K562 (cell line): ENCODE measurements around the gene TRAF5. TPM values are rescaled to one million over a fixed set of nuclear protein-coding genes. Genes with fewer than 3 reads are reported as not detected.

Experiments used
- ATAC-seq: fragments of 200-7000 bp; cut with Tn5 transposase; 3 replicates; pipeline ENCODE4 v1.9.1; 2020; ENCODE audit warnings: moderate library complexity
- BruUV-seq: library from RNA; stranded (reverse); fragments of 400-500 nt; replicated peaks from 2 replicates; lab custom pipeline; 2021; lab: Mats Ljungman, UMichigan
- CTCF ChIA-PET: fragments of 300-600 bp; formaldehyde crosslinking; extraction: SDS; loops from one replicate; lab custom pipeline; 2021; ENCODE audit warnings: low intra/inter-chr PET ratio; lab: Yijun Ruan, JAX
- POLR2A ChIA-PET: fragments of 300-600, 350-650 bp; sonication (Branson Sonifier 250); formaldehyde crosslinking; extraction: SDS; loops from one replicate; lab custom pipeline; 2021; ENCODE audit warnings: antibody characterized with exemption, inconsistent platforms; lab: Yijun Ruan, JAX
- DNase-seq, 4 experiments: peaks; one replicate each; pipeline versions ENCODE4 v3.0.0 to v3.0.0-alpha.2; 2011 to 2018; ENCODE audit warnings: low spot score in 3 of 4, mixed read lengths in 3 of 4; ENCODE audit errors: extremely low read depth in 1 of 4
- FAIRE-seq: peaks from 2 replicates; lab custom pipeline; 2011; peaks lifted over from hg19 to GRCh38; lab: Jason Lieb, UNC
- H2AFZ ChIP-seq: 2 replicates; pipeline ENCODE4 v1.6.0; 2011; ENCODE audit warnings: low read depth, low read length, control low read depth, inconsistent platforms
- H3K27ac ChIP-seq: fragments of 200-600 bp; 3 replicates; pipeline ENCODE4 v1.8.0; 2011; ENCODE audit warnings: low read depth, mild to moderate bottlenecking, control low read depth, inconsistent platforms, low read length, moderate library complexity, mixed read lengths; ENCODE audit errors: extremely low read depth
- H3K27me3 ChIP-seq, 2 experiments: fragments of 300-600 bp in 1 of 2; 2 replicates in 1 of 2; 3 replicates in 1 of 2; pipeline versions ENCODE4 v1.6.0 to v1.8.0; 2011; ENCODE audit warnings: inconsistent platforms in 2 of 2, low read length in 2 of 2, mild to moderate bottlenecking in 1 of 2, mixed read lengths in 1 of 2, moderate library complexity in 1 of 2; ENCODE audit not compliant: control insufficient read depth in 2 of 2, insufficient read depth in 2 of 2
- H3K36me3 ChIP-seq: fragments of 300-600 bp; 3 replicates; pipeline ENCODE4 v1.8.0; 2011; ENCODE audit warnings: mild to moderate bottlenecking, low read length, inconsistent platforms; ENCODE audit not compliant: control insufficient read depth, insufficient read depth
- H3K4me1 ChIP-seq, 2 experiments: fragments of 200-600 bp in 1 of 2; replicated peaks in 1 of 2; 2 replicates in 1 of 2; 3 replicates in 1 of 2; pipeline versions ENCODE4 v1.5.1 to v1.8.0; 2011; ENCODE audit warnings: inconsistent platforms in 2 of 2, low read length in 2 of 2, mild to moderate bottlenecking in 1 of 2, mixed read lengths in 1 of 2, moderate library complexity in 1 of 2; ENCODE audit not compliant: control insufficient read depth in 2 of 2, insufficient read depth in 2 of 2
- H3K4me2 ChIP-seq: 2 replicates; pipeline ENCODE4 v1.6.1; 2011; ENCODE audit warnings: low read length, control low read depth, inconsistent platforms, mixed read lengths; ENCODE audit not compliant: insufficient read depth
- H3K4me3 ChIP-seq: fragments of 200-600 bp; sonication (generic), shearing (Covaris generic); 2 replicates; pipeline ENCODE4 v1.5.1; 2016; ENCODE audit warnings: control low read depth, inconsistent platforms
- H3K79me2 ChIP-seq: fragments of 200-600 bp; 3 replicates; pipeline ENCODE4 v1.8.0; 2011; ENCODE audit warnings: low read length, inconsistent platforms; ENCODE audit not compliant: control insufficient read depth, insufficient read depth
- H3K9ac ChIP-seq, 2 experiments: 2 replicates each; pipeline versions ENCODE4 v1.6.0 to v1.6.1; 2011; ENCODE audit warnings: low read depth in 2 of 2, low read length in 2 of 2, control low read depth in 1 of 2, inconsistent platforms in 1 of 2, mild to moderate bottlenecking in 1 of 2, mixed read lengths in 1 of 2; ENCODE audit not compliant: insufficient read depth in 1 of 2
- H3K9me1 ChIP-seq: one replicate; pipeline ENCODE4 v1.6.0; 2011; ENCODE audit warnings: inconsistent platforms, mild to moderate bottlenecking, low read length, moderate library complexity; ENCODE audit not compliant: control insufficient read depth, insufficient read depth
- H3K9me3 ChIP-seq: replicated peaks from 2 replicates; pipeline ENCODE4 v1.5.1; 2011; ENCODE audit warnings: low read depth, low read length, inconsistent platforms; ENCODE audit not compliant: control insufficient read depth, insufficient read depth
- H4K20me1 ChIP-seq: replicated peaks from 2 replicates; pipeline ENCODE4 v1.6.1; 2011; ENCODE audit warnings: low read length, inconsistent platforms, mixed read lengths; ENCODE audit not compliant: control insufficient read depth, insufficient read depth
- HBP1 ChIP-seq: fragments of 450-650 bp; formaldehyde crosslinking; IDR thresholded peaks from 2 replicates; pipeline ENCODE4 v1.4.0; 2022; ENCODE audit warnings: missing genetic modification characterization
- L3MBTL2 ChIP-seq: fragments of 450-650 bp; IDR thresholded peaks from 2 replicates; pipeline ENCODE4 v1.6.1; 2016; ENCODE audit warnings: mild to moderate bottlenecking, moderate library complexity
- RBM25 ChIP-seq: fragments of 200-400 bp; formaldehyde crosslinking; IDR thresholded peaks from 2 replicates; pipeline ENCODE4 v1.6.1; 2018; ENCODE audit warnings: low read length, low read depth, moderate library complexity; ENCODE audit not compliant: severe bottlenecking
- SIN3B ChIP-seq: fragments of 450-650 bp; IDR thresholded peaks from 2 replicates; pipeline ENCODE4 v1.6.1; 2017; ENCODE audit warnings: low read depth, mild to moderate bottlenecking, moderate library complexity
- SP1 ChIP-seq: sonication (generic); formaldehyde crosslinking; IDR thresholded peaks from 2 replicates; pipeline ENCODE4 v1.8.1; 2022; ENCODE audit warnings: mild to moderate bottlenecking, missing genetic modification reagents
- TAF1 ChIP-seq: IDR thresholded peaks from 2 replicates; pipeline ENCODE4 v1.6.1; 2011; ENCODE audit warnings: mild to moderate bottlenecking, low read length, moderate library complexity; ENCODE audit not compliant: insufficient read depth, control insufficient read depth, severe bottlenecking; ENCODE audit errors: extremely low read depth
- ZKSCAN3 ChIP-seq: fragments of 250-450 bp; sonication (Bioruptor Pico); IDR thresholded peaks from 2 replicates; pipeline ENCODE4 v1.4.0; 2020
- ZKSCAN8 ChIP-seq: fragments of 200-800 bp; sonication (Bioruptor generic); IDR thresholded peaks from 2 replicates; pipeline ENCODE4 v1.6.1; 2016; ENCODE audit warnings: missing genetic modification characterization, missing compliant biosample characterization
- ZNF134 ChIP-seq: fragments of 250-450 bp; sonication (Bioruptor Pico); conservative IDR thresholded peaks from 2 replicates; pipeline ENCODE4 v1.4.0; 2020
- ZNF280A ChIP-seq: fragments of 450-650 bp; IDR thresholded peaks from 2 replicates; pipeline ENCODE4 v1.6.1; 2018; ENCODE audit warnings: mild to moderate bottlenecking, low read depth; ENCODE audit not compliant: partially characterized antibody
- ZNF431 ChIP-seq: sonication (generic); formaldehyde crosslinking; IDR thresholded peaks from 2 replicates; pipeline ENCODE4 v1.8.0; 2022; ENCODE audit warnings: mild to moderate bottlenecking, missing genetic modification reagents
- ZNF764 ChIP-seq: fragments of 250-450 bp; sonication (Bioruptor Pico); IDR thresholded peaks from 2 replicates; pipeline ENCODE4 v1.4.0; 2020; ENCODE audit warnings: low read depth, mild to moderate bottlenecking, moderate library complexity
- WGBS: fragments of 100-300 bp; shearing (Covaris generic); methylation state at CpG from one replicate; pipeline ENCODE4 v1.1.6; 2016; ENCODE audit warnings: low coverage, mixed read lengths; ENCODE audit not compliant: insufficient coverage; ENCODE audit errors: missing lambda C conversion rate; 5-methylcytosine and 5-hydroxymethylcytosine counted together
- in situ Hi-C: fragments of 300-500 bp; cut with MboI; formaldehyde crosslinking; loops from 4 replicates; pipeline ENCODE4 v1.15.0; 2018; ENCODE audit warnings: inconsistent platforms, mixed read lengths
- intact Hi-C: fragments of 100-400 bp; cut with micrococcal nuclease; formaldehyde crosslinking; loops from 2 replicates; pipeline ENCODE4 v1.14.2; 2022
- polyA plus RNA-seq, 8 experiments: library from polyadenylated mRNA; depleted of rRNA in 4 of 8; stranded (reverse) in 5 of 8; unstranded in 3 of 8; fragments of >200 nt; fragmentation: Nextera tagmentation in 2 of 8; fragmentation: Illumina TruSeq in 1 of 8; extraction: Ambion mirVana in 2 of 8; extraction: Trizol in 1 of 8; gene quantifications; 2 replicates each; pipeline versions ENCODE4 v1.2.1 to v1.2.3, GENCODE V29; 2011 to 2014; ENCODE audit warnings: inconsistent platforms in 1 of 8, missing spikeins in 1 of 8
- total RNA-seq, 7 experiments: library from RNA; depleted of rRNA in 6 of 7; stranded (reverse); fragments of >200 nt in 6 of 7; fragmentation: Illumina TruSeq in 2 of 7; extraction: Trizol in 2 of 7; gene quantifications; 2 replicates each; pipeline versions ENCODE4 v1.2.1 to v1.2.3, GENCODE V29; 2011 to 2021; ENCODE audit warnings: low replicate concordance in 1 of 7

TRAF5 gene
- total and polyA plus RNA-seq, 9 of the 15 experiments (the other 6 are each of a cell fraction or from before 2014, with no cell fraction given): 2.0 to 9.3 (median 5.3) TPM

- no peak for ATAC-seq
- FAIRE-seq: no peak
- Histone ChIP-seq H3K4me3 (no peak overlapping the region), H3K4me2 (no peak overlapping the region)
- TF ChIP-seq ZKSCAN8 (CRISPR knock-in tag): no peak
- no peak for TF ChIP-seq ZNF764 (CRISPR knock-in tag)
- TF ChIP-seq ZNF280A: no peak
- TF ChIP-seq RBM25: no peak
- no peak for TF ChIP-seq ZKSCAN3
- TF ChIP-seq HBP1 (CRISPR knock-in tag): no peak
- no peak for TF ChIP-seq L3MBTL2
- TF ChIP-seq ZNF134: no peak
- no peak for TF ChIP-seq ZNF431
- no peak for TF ChIP-seq SIN3B
- no peak for TF ChIP-seq SP1
- TF ChIP-seq TAF1: no peak
- TF ChIP-seq, all 486 proteins: peak for 0
- Histone ChIP-seq H3K4me1 (0 out of 5 replicates have a peak, but pooled peaks cover 0 to under 1% of the 10 kb centered on the region in 2 experiments), H3K27me3 (no peaks in the 10 kb centered on the region), H2AFZ (no peak overlapping the region), H3K79me2 (no peaks in the 10 kb centered on the region), H3K27ac (no peak overlapping the region), H3K9me3 (0 out of 2 replicates have a peak, but pooled peaks cover 5% of the 10 kb centered on the region), H3K9ac (no peak overlapping the region), H3K9me1 (no peaks in the 10 kb centered on the region), H3K36me3 (no peaks in the 10 kb centered on the region), H4K20me1 (no peaks in the 10 kb centered on the region)
- 83% methylated on average over 2 of the region's 2 CpGs for WGBS
- BruUV-seq: no TSS peak
- in situ Hi-C loops (no loop called here), intact Hi-C loops (no loop called here)
- POLR2A ChIA-PET: interaction anchor here (1.6 kb wide), 1 partner anchor 10 kb away, joined by 4 read pairs; no protein-coding TSS in a partner anchor
- CTCF ChIA-PET: no interaction called here
- no peak for DNase-seq
Observed at GRCh38 chr1:211349741-211350140, 23.1 kb downstream of the TRAF5 start.
